Kidney epithelial cell (primary cell): Measurements from ENCODE around the gene LIN28B. TPM values are rescaled to one million over a fixed set of nuclear protein-coding genes. Genes with fewer than 3 reads are reported as not detected.

Source experiments
- DNase-seq: peaks from one replicate; pipeline ENCODE4 v3.0.0-alpha.2; 2010; ENCODE audit warnings: low read depth
- H3K27me3 ChIP-seq: 2 replicates; pipeline ENCODE4 v1.6.0; 2011; ENCODE audit warnings: low read length; ENCODE audit not compliant: control insufficient read depth, insufficient read depth
- H3K36me3 ChIP-seq: 2 replicates; pipeline ENCODE4 v1.5.1; 2011; ENCODE audit warnings: low read length; ENCODE audit not compliant: control insufficient read depth, insufficient read depth
- H3K4me3 ChIP-seq: 2 replicates; pipeline ENCODE4 v1.5.1; 2011; ENCODE audit warnings: low read depth, mild to moderate bottlenecking, control low read depth, low read length
- CTCF ChIP-seq: IDR thresholded peaks from 2 replicates; pipeline ENCODE4 v1.5.1; 2011; ENCODE audit warnings: mild to moderate bottlenecking, moderate library complexity, low read length, control low read depth, inconsistent platforms; ENCODE audit not compliant: insufficient read depth, poor library complexity, severe bottlenecking
- total RNA-seq: library from RNA; depleted of rRNA; stranded (reverse); fragments of >200 nt; gene quantifications from 2 replicates; pipeline ENCODE4 v1.2.3, GENCODE V29; 2015

Gene LIN28B
- total RNA-seq, 1 donor from 2014 or later: 0.92 TPM

GRCh38 chr6:104954190-104954797 is 2.6 kb upstream of the LIN28B start:
- no peak for TF ChIP-seq CTCF
- no peak for DNase-seq
- H3K27me3 ChIP-seq: peaks cover 44% of the 10 kb centered on the region
- H3K36me3 ChIP-seq: no peaks in the 10 kb centered on the region
- H3K4me3 ChIP-seq: no peak overlapping the region

DNA sequence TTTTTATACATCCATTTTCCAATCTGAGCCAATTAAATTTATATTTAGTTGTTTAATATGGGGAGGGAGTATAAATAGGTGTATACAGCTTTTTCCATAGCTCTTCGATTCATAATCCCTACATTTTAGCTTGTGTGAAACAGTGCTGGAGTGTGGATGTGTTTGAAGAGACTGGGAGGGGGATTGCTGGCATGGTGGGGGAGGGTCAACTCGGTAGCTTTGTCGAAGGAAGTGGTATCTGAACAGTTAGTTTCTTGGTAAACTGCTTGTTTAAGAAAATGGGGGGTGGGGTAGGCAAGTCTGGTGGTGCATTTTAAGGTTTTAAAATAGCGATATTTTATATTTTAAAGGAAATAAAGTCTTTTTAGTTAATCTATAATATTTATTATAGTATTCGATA is 1.4 kb upstream of the LIN28B start:
- H3K36me3 ChIP-seq: no peaks in the 10 kb centered on the region
- TF ChIP-seq CTCF: no peak
- no peak overlapping the region for H3K4me3 ChIP-seq
- DNase-seq: no peak
- H3K27me3 ChIP-seq: peaks cover 44% of the 10 kb centered on the region

DNA sequence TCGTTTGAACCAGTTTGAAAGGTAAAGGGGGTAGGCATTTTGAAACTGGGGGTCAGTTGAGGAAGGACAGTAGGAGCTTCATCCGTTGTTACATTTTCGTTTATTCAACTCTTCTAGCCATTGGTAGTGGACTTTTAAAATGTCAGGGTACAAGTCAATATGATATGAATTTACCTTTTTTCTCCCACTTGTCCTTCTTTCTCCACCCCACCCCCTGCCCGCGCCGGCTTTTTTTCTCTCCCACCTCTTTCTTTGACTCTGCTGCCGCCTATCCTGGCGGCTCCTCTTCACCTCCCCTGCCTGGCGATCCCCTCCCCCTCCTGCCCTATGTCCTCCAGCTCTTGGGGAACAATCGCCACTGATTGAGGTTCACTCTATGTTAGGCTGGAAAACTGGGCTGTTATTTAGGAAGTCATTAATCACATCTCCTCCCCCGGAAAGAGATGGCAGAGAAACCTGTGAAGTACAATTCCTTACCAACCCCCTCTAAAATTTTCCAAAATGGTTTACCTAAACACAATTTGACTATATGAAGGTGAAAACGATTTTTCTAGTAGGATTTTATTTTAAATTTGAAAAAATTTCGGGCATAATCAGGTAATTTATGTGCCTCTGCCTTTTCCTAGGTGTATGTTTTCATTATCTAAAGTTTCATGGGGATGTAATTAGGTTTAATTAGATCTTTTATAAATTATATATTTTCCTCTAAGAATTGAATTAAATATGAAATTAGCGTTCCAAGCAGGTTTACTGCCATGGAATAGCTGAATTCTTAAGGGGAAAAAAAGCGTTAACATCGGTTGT is 778 bp upstream of the LIN28B start:
- no peaks in the 10 kb centered on the region for H3K36me3 ChIP-seq
- H3K4me3 ChIP-seq: no peak overlapping the region
- DNase-seq: no peak
- peaks cover 44% of the 10 kb centered on the region for H3K27me3 ChIP-seq
- no peak for TF ChIP-seq CTCF

GRCh38 chr6:104957301-104958177 is 632 bp downstream of the LIN28B start:
- DNase-seq: no peak
- Histone ChIP-seq H3K4me3 (no peak overlapping the region), H3K36me3 (no peaks in the 10 kb centered on the region), H3K27me3 (peaks cover 40% of the 10 kb centered on the region)
- no peak for TF ChIP-seq CTCF

DNA sequence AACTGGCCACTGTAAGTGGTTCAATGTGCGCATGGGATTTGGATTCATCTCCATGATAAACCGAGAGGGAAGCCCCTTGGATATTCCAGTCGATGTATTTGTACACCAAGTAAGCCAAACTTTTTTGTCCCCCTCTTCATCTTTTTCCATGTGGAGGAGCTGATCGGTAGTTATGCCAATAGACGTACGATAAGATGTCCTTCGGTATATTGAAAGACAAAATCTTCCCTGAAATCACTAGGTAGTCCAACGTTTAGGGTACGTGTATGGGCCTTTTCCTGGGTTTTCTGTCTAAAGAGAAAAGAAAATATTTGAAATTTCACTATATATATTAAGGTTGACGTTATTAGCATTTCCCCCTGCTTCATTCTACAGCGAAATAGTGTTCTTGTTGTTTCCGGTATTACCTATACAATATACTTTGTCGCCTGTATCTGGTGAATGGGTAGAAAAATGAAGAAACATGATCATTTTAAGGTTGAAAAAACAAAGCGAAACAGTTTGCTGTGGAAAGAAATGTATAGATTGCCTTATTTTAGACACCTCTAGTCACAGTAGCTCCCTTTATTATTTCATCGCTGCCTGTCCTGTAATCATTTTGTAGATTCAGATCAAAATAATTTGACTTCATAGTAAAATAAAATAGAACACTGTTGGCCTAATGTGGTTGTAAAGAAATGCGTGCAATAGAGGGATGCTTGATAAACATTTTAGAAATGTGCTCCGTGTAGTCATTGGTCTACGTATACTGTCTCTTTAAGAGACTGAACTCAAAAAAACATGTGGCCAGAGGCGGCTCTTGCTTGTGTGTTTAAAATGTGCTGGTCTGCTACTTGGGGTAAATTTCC is 1.5 kb downstream of the LIN28B start:
- Histone ChIP-seq H3K4me3 (no peak overlapping the region), H3K36me3 (no peaks in the 10 kb centered on the region), H3K27me3 (peaks cover 32% of the 10 kb centered on the region)
- no peak for DNase-seq
- TF ChIP-seq CTCF: no peak
